Uterine smooth muscle cell (primary cell): ENCODE results near the gene ZSWIM7. TPM values are rescaled to one million over a fixed set of nuclear protein-coding genes. Genes with fewer than 3 reads are reported as not detected.

Source experiments
- total RNA-seq: library from RNA; depleted of rRNA; stranded (reverse); fragments of >200 nt; gene quantifications from 2 replicates; pipeline ENCODE4 v1.2.3, GENCODE V29; 2014

The ZSWIM7 gene
- total RNA-seq = 11.2 and 17.5 TPM in 2 replicates

GRCh38 chr17:15999141-15999973, at the start of gene ZSWIM7, which contains the start of gene TTC19:
Gene ZSWIM7 (minus strand): TSS chr17:15999704. CDS start chr17:15999594, 110 bp downstream.
Gene TTC19 (plus strand): TSS chr17:15999824. CDS start chr17:15999849, 25 bp downstream.

GRCh38 chr17:15944759-15945526, 54.6 kb downstream of the ZSWIM7 start, which contains the start of gene ADORA2B:
Gene ADORA2B (plus strand): TSS chr17:15945130. CDS start chr17:15945249, 119 bp downstream.

Other genes starting within 250 kb of the ZSWIM7 start
- 13.6 and 15.7 TPM in 2 replicates for gene ADORA2B, start 54.6 kb downstream of the ZSWIM7 start, total RNA-seq
- gene TTC19, start 120 bp upstream of the ZSWIM7 start, total RNA-seq = 33.9 and 40.0 TPM in 2 replicates
- 88.5 and 105 TPM in 2 replicates for gene NCOR1, start 215.8 kb upstream of the ZSWIM7 start, total RNA-seq
- gene PIGL, start 217.5 kb upstream of the ZSWIM7 start, total RNA-seq = 19.7 and 32.1 TPM in 2 replicates